Endothelial cell of umbilical vein (primary cell): ENCODE measurements around the gene GSG1L.

Experiments used
- EZH2 ChIP-seq: IDR thresholded peaks from 2 replicates; pipeline ENCODE4 v1.6.1; 2012; ENCODE audit warnings: borderline replicate concordance, low read depth, mild to moderate bottlenecking, moderate library complexity, low read length, inconsistent platforms; ENCODE audit not compliant: severe bottlenecking
- JUN ChIP-seq: IDR thresholded peaks from 2 replicates; pipeline ENCODE4 v1.6.1; 2011; ENCODE audit warnings: borderline replicate concordance, low read depth; ENCODE audit not compliant: insufficient read length, insufficient read depth
- POLR2A ChIP-seq: IDR thresholded peaks from 2 replicates; pipeline ENCODE4 v1.6.1; 2012; ENCODE audit warnings: low read depth, mild to moderate bottlenecking, control low read depth, low read length
- TF ChIP-seq, protein P1 (sequence below), 2 donors: IDR thresholded peaks; 1 replicate in 1 of 2; 2 replicates in 1 of 2; pipeline ENCODE4 v1.5.1; 2011; ENCODE audit warnings: low read length in 2 of 2, mild to moderate bottlenecking in 2 of 2, moderate library complexity in 2 of 2, control low read depth in 1 of 2, inconsistent platforms in 1 of 2, low read depth in 1 of 2; ENCODE audit not compliant: insufficient read depth in 1 of 2; ENCODE audit errors: extremely low read depth in 1 of 2

DNA sequence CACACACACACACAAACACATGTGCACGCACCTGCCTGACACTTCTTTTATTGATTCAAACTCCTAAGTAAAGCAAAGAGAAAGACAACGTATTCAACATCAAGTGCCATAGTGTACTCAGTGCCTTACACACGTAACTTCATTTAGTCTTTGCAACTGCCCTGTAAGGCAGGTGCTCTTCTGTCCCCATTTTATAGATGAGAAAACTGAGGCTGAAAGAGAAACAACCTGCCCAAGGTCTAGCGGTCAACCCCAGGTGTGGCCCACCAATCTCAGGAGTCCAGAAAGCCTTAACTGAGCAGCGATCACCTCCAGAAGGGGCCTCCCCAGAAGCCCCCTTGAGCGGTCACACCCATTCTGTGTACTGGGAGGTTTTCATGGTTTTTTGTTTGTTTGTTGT lies 10.3 kb upstream of the GSG1L start:
- TF ChIP-seq, protein P1, sequence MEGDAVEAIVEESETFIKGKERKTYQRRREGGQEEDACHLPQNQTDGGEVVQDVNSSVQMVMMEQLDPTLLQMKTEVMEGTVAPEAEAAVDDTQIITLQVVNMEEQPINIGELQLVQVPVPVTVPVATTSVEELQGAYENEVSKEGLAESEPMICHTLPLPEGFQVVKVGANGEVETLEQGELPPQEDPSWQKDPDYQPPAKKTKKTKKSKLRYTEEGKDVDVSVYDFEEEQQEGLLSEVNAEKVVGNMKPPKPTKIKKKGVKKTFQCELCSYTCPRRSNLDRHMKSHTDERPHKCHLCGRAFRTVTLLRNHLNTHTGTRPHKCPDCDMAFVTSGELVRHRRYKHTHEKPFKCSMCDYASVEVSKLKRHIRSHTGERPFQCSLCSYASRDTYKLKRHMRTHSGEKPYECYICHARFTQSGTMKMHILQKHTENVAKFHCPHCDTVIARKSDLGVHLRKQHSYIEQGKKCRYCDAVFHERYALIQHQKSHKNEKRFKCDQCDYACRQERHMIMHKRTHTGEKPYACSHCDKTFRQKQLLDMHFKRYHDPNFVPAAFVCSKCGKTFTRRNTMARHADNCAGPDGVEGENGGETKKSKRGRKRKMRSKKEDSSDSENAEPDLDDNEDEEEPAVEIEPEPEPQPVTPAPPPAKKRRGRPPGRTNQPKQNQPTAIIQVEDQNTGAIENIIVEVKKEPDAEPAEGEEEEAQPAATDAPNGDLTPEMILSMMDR (IDR thresholded peaks at IDR 0.05; ENCODE audit: extremely low read depth in 1 of 2, insufficient read depth in 1 of 2, low read depth in 1 of 2, low read length in 2 of 2), result no peak
- TF ChIP-seq POLR2A, result no peak
- no peak for TF ChIP-seq EZH2
- no peak for TF ChIP-seq JUN
